Skeletal muscle cell (primary cell): Measurements from ENCODE around the gene ASB8.
"Not testable (repeated sequence)": the region's sequence is repeated elsewhere in the genome, so short reads cannot be mapped to it uniquely, and the experiment has no call there.

ENCODE experiments used
- DNase-seq: peaks from one replicate; pipeline ENCODE4 v3.0.0-alpha.2; 2010; ENCODE audit warnings: low read depth
- H3K4me3 ChIP-seq: 2 replicates; pipeline ENCODE4 v1.5.1; 2011; ENCODE audit warnings: low read depth, mild to moderate bottlenecking, control low read depth, low read length, moderate library complexity

Gene ASB8

GRCh38 chr12:48183876-48184548, 26.7 kb upstream of the ASB8 start:
- H3K4me3 ChIP-seq, result peak overlapping the region; percentile 74
- DNase-seq, result no peak

- H3K4me3 ChIP-seq, result peak within 1 kb of the TSS; percentile 74
- DNase-seq, result no peak
These were observed 26.0 kb upstream of the ASB8 start, which contains the start of gene CCDC184 for GRCh38 chr12:48183091-48183875. Gene CCDC184, plus strand, starts transcription at chr12:48183644. Its CDS starts 479 bp downstream, at chr12:48184123.

- peak overlapping the region; percentile 74 for H3K4me3 ChIP-seq
- no peak for DNase-seq
These were observed 25.3 kb upstream of the ASB8 start for GRCh38 chr12:48182631-48183030.

- no peak for DNase-seq
- H3K4me3 ChIP-seq, result no peak overlapping the region
These were observed 23.7 kb upstream of the ASB8 start for GRCh38 chr12:48180857-48181495.

- no peak overlapping the region for H3K4me3 ChIP-seq
- DNase-seq, result no peak
These were observed 23.1 kb upstream of the ASB8 start for GRCh38 chr12:48180424-48180823.

GRCh38 chr12:48179466-48179865, 22.2 kb upstream of the ASB8 start:
- no peak overlapping the region for H3K4me3 ChIP-seq
- DNase-seq, result no peak

- H3K4me3 ChIP-seq, result no peak overlapping the region
- no peak for DNase-seq
These were observed 20.7 kb upstream of the ASB8 start for GRCh38 chr12:48177982-48178381.

- DNase-seq, result no peak
- H3K4me3 ChIP-seq, result no peak overlapping the region
These were observed 19.1 kb upstream of the ASB8 start for GRCh38 chr12:48176417-48176751.

- no peak overlapping the region for H3K4me3 ChIP-seq
- DNase-seq, result no peak
These were observed 18.5 kb upstream of the ASB8 start for GRCh38 chr12:48175613-48176416.

- no peak for DNase-seq
- no peak overlapping the region for H3K4me3 ChIP-seq
These were observed 11.7 kb upstream of the ASB8 start for GRCh38 chr12:48169011-48169410.

- no peak for DNase-seq
- H3K4me3 ChIP-seq, result no peak overlapping the region
These were observed 8.0 kb upstream of the ASB8 start for GRCh38 chr12:48165089-48165981.

- H3K4me3 ChIP-seq, result no peak overlapping the region
- no peak for DNase-seq
These were observed 7.1 kb upstream of the ASB8 start for GRCh38 chr12:48164451-48164850.

GRCh38 chr12:48163150-48163747, 5.9 kb upstream of the ASB8 start:
- H3K4me3 ChIP-seq, result no peak overlapping the region
- no peak for DNase-seq

- no peak for DNase-seq
These were observed 3.5 kb upstream of the ASB8 start for GRCh38 chr12:48160807-48161206.

GRCh38 chr12:48160046-48160445, 2.7 kb upstream of the ASB8 start:
- H3K4me3 ChIP-seq, result no peak overlapping the region
- DNase-seq, result no peak

More at GRCh38 chr12:48160807-48161206, 3.5 kb upstream of the ASB8 start:
- H3K4me3 ChIP-seq, result no peak overlapping the region

- peak overlapping the region; percentile 87 for H3K4me3 ChIP-seq
- DNase-seq, result no peak
These were observed 615 bp upstream of the ASB8 start for GRCh38 chr12:48157889-48158370.

GRCh38 chr12:48156652-48157017, 680 bp downstream of the ASB8 start:
- H3K4me3 ChIP-seq, result peak overlapping the region; percentile 87
- DNase-seq, result no peak

- DNase-seq, H3K4me3 ChIP-seq: not testable (repeated sequence)
These were observed 1.5 kb downstream of the ASB8 start for GRCh38 chr12:48155786-48156185.
